Gastroesophageal sphincter (tissue), 4 donors: ENCODE data around the gene PCDH18. TPM values are rescaled to one million over a fixed set of nuclear protein-coding genes. Genes with fewer than 3 reads are reported as not detected.
"Not testable (repeated sequence)": the region's sequence is repeated elsewhere in the genome, so short reads cannot be mapped to it uniquely, and the experiment has no call there.

Source experiments
- ATAC-seq: fragments of 150-250 bp; one replicate; pipeline ENCODE4 v1.9.1; 2016; ENCODE audit warnings: mild to moderate bottlenecking, moderate library complexity
- H3K27ac ChIP-seq, 4 donors: fragments of 200-600 bp; sonication (generic) in 3 of 4; 1 replicate in 3 of 4; 2 replicates in 1 of 4; pipeline ENCODE4 v1.5.1; 2016 to 2019
- H3K27me3 ChIP-seq: fragments of 200-600 bp; sonication (generic); one replicate; pipeline ENCODE4 v1.5.1; 2019
- H3K36me3 ChIP-seq, 2 donors: fragments of 200-600 bp; sonication (generic); one replicate each; pipeline ENCODE4 v1.5.1; 2019; ENCODE audit warnings: control low read depth in 1 of 2
- H3K4me1 ChIP-seq, 3 donors: fragments of 200-600 bp; sonication (generic); 1 replicate in 2 of 3; 2 replicates in 1 of 3; pipeline ENCODE4 v1.5.1; 2016 to 2019; ENCODE audit warnings: control low read depth in 2 of 3
- H3K4me3 ChIP-seq, 2 donors: fragments of 200-600 bp; sonication (generic); one replicate each; pipeline ENCODE4 v1.5.1; 2019; ENCODE audit warnings: mild to moderate bottlenecking in 1 of 2, moderate library complexity in 1 of 2
- H3K9me3 ChIP-seq, 3 donors: fragments of 200-600 bp; sonication (generic); one replicate each; pipeline ENCODE4 v1.5.1; 2017 to 2019; ENCODE audit warnings: control low read depth in 2 of 3
- CTCF ChIP-seq, 4 experiments: fragments of 200-600 bp in 2 of 4; fragments of 450-650 bp in 2 of 4; sonication (generic) in 1 of 4; IDR thresholded peaks; one replicate each; pipeline ENCODE4 v1.5.1; 2017 to 2019; ENCODE audit warnings: antibody characterized with exemption in 4 of 4, mild to moderate bottlenecking in 2 of 4, moderate library complexity in 2 of 4
- EP300 ChIP-seq: sonication (generic); formaldehyde crosslinking; IDR thresholded peaks from one replicate; pipeline ENCODE4 v1.6.1; 2017; ENCODE audit warnings: antibody characterized with exemption, mild to moderate bottlenecking
- POLR2A ChIP-seq, 2 donors: fragments of 450-650 bp; IDR thresholded peaks; one replicate each; pipeline ENCODE4 v1.6.1; 2017; ENCODE audit warnings: antibody characterized with exemption in 2 of 2, mild to moderate bottlenecking in 2 of 2, moderate library complexity in 1 of 2
- POLR2AphosphoS5 ChIP-seq: sonication (generic); formaldehyde crosslinking; IDR thresholded peaks from one replicate; pipeline ENCODE4 v1.6.1; 2017; ENCODE audit warnings: antibody characterized with exemption
- WGBS, 2 donors: methylation state at CpG; one replicate each; pipeline ENCODE4 v1.1.5; 2018; ENCODE audit warnings: low coverage in 1 of 2; 5-methylcytosine and 5-hydroxymethylcytosine counted together
- total RNA-seq, 4 donors: library from RNA; depleted of rRNA; stranded (reverse); fragments of >200 nt; gene quantifications; one replicate each; pipeline ENCODE4 v1.1.0, GENCODE V29; 2016

PCDH18 gene
- total RNA-seq, 4 donors from 2014 or later: 31.2 to 75.5 (median 60.2) TPM

DNA sequence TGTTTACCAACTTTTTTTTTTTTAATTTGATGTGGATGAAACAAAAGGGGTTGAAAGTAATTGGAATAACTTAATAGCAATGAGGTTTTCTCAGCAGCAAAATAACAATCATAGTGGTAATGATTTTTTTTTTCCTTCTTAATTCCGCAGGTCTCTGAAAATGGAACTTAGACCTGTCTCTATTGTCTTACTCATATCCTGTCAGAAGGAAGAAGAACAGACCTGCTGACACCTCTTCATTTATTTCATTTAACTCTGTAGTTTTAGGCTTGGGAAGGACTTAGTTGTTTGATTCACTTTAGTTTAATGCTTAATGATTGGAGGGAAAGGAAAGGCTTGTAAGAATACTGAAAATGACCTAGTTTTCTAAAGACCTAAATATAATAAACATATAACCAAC lies 9.0 kb downstream of the PCDH18 start:
- Histone ChIP-seq H3K4me3 (no peak overlapping the region), H3K27ac (peak overlapping the region in 2 of 4 donors; percentile 7 to 52), H3K4me1 (peaks cover 3 to 56% (median 14%) of the 10 kb centered on the region in 3 donors), H3K36me3 (peaks cover 0 to 19% of the 10 kb centered on the region in 2 donors), H3K27me3 (no peaks in the 10 kb centered on the region), H3K9me3 (no peaks in the 10 kb centered on the region)
- no peak for ATAC-seq
- WGBS, 2 donors: 33 to 50% methylated on average over 1 of the region's 1 CpG
- TF ChIP-seq POLR2A (IDR thresholded peaks at IDR 0.05): no peak
- no peak for TF ChIP-seq EP300
- no peak for TF ChIP-seq POLR2AphosphoS5
- TF ChIP-seq CTCF (IDR thresholded peaks at IDR 0.05): no peak

- 56 to 94% methylated on average over 1 to 3 of the region's 9 CpGs for WGBS, 2 donors
- Histone ChIP-seq H3K4me3 (no peak overlapping the region), H3K4me1 (peaks cover 3 to 45% (median 14%) of the 10 kb centered on the region in 3 donors), H3K27ac (no peak overlapping the region), H3K27me3 (no peaks in the 10 kb centered on the region), H3K36me3 (peaks cover 0 to 19% of the 10 kb centered on the region in 2 donors), H3K9me3 (no peaks in the 10 kb centered on the region)
- TF ChIP-seq POLR2A (IDR thresholded peaks at IDR 0.05) (no peak), EP300 (no peak)
- ATAC-seq: no peak
These were observed 11.2 kb downstream of the PCDH18 start for GRCh38 chr4:137521053-137521452.

- no peak for ATAC-seq
- 0 to 14% methylated on average over 1 to 2 of the region's 2 CpGs for WGBS, 2 donors
- Histone ChIP-seq H3K36me3 (peaks cover 0 to 19% of the 10 kb centered on the region in 2 donors), H3K27me3 (no peaks in the 10 kb centered on the region), H3K4me1 (peaks cover 3 to 29% (median 14%) of the 10 kb centered on the region in 3 donors), H3K9me3 (no peaks in the 10 kb centered on the region), H3K4me3 (no peak overlapping the region), H3K27ac (peak overlapping the region in 3 of 4 donors; percentile 5 to 17 (median 6))
- no peak for TF ChIP-seq POLR2AphosphoS5
- TF ChIP-seq EP300: no peak
- TF ChIP-seq POLR2A (IDR thresholded peaks at IDR 0.05): no peak
- no peak for TF ChIP-seq CTCF (IDR thresholded peaks at IDR 0.05)
These were observed 12.9 kb downstream of the PCDH18 start for GRCh38 chr4:137519406-137519805.

- not testable (repeated sequence) for ATAC-seq, H3K4me3 ChIP-seq, H3K27ac ChIP-seq, H3K9me3 ChIP-seq, H3K27me3 ChIP-seq
- Histone ChIP-seq H3K36me3 (peaks cover 0 to 15% of the 10 kb centered on the region in 2 donors), H3K4me1 (peaks cover under 1 to 18% (median 6%) of the 10 kb centered on the region in 3 donors)
- WGBS, 2 donors: 100% methylated on average over 2 of the region's 3 CpGs; no CpG with 5 or more reads in 1 of the 2 donors
These were observed 15.0 kb downstream of the PCDH18 start for GRCh38 chr4:137517323-137517722.

DNA sequence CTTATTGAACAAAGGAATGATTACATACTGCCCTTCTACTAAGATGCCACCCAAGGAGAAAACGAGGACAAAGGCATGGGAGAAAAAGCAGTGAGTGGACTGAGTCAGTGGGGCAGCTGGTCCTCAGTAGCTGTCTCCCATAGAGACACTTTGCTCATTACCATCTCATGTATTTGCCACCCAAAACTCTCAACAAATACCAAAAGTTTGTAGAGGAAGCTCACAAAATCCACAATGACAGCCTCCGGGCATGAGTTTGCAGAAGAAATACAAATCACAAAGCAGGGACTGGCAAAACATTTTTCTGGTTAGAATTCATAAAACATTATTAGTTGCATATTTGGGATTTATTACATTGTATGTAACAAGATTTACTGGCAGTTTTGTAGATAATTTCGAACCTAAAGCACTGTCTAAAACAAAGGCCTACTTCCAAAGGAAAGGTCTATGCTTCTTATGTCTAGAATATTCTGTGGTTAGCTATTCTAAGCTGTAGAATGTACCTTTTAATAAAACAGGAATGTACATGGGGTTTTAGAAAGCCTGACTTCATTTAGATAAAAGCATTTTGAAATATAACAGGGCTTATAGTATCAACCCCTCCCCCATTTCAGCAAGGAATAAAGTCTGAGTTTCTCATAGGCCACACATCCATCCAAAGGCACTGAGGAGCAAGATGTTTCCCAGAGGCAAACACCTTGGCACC lies 17.7 kb downstream of the PCDH18 start:
- Histone ChIP-seq H3K4me1 (peaks cover 0 to 18% (median 0%) of the 10 kb centered on the region in 3 donors), H3K36me3 (no peaks in the 10 kb centered on the region), H3K4me3 (no peak overlapping the region), H3K9me3 (no peaks in the 10 kb centered on the region), H3K27me3 (no peaks in the 10 kb centered on the region), H3K27ac (no peak overlapping the region)
- TF ChIP-seq POLR2AphosphoS5 (no peak), EP300 (no peak), CTCF (IDR thresholded peaks at IDR 0.05) (no peak), POLR2A (IDR thresholded peaks at IDR 0.05) (no peak)
- 74 to 92% methylated on average over 1 to 3 of the region's 3 CpGs for WGBS, 2 donors
- ATAC-seq: no peak
